Fibroblast of lung (primary cell): Measurements from ENCODE around the gene RAP1GAP. TPM values are rescaled to one million over a fixed set of nuclear protein-coding genes. Genes with fewer than 3 reads are reported as not detected.

Source experiments
- DNase-seq, 2 donors: peaks; one replicate each; pipeline versions ENCODE4 v3.0.0 to v3.0.0-alpha.2; 2010; ENCODE audit warnings: low read depth in 2 of 2
- H2AFZ ChIP-seq: 2 replicates; pipeline ENCODE4 v1.5.1; 2012; ENCODE audit warnings: low read length, control low read depth, inconsistent platforms
- H3K27ac ChIP-seq: 2 replicates; pipeline ENCODE4 v1.5.1; 2011; ENCODE audit warnings: low read length, control low read depth; ENCODE audit not compliant: insufficient read depth
- H3K27me3 ChIP-seq: 2 replicates; pipeline ENCODE4 v1.5.1; 2011; ENCODE audit warnings: mild to moderate bottlenecking, low read length; ENCODE audit not compliant: control insufficient read depth, insufficient read depth
- H3K36me3 ChIP-seq: 2 replicates; pipeline ENCODE4 v1.5.1; 2011; ENCODE audit warnings: low read length; ENCODE audit not compliant: control insufficient read depth, insufficient read depth
- H3K4me1 ChIP-seq: 2 replicates; pipeline ENCODE4 v1.5.1; 2011; ENCODE audit warnings: low read length; ENCODE audit not compliant: control insufficient read depth, insufficient read depth; ENCODE audit errors: extremely low read depth
- H3K4me2 ChIP-seq: 2 replicates; pipeline ENCODE4 v1.5.1; 2011; ENCODE audit warnings: low read length, control low read depth; ENCODE audit not compliant: insufficient read depth; ENCODE audit errors: extremely low read depth
- H3K4me3 ChIP-seq, 4 experiments: fragments of 200-600 bp in 1 of 4; sonication (generic) in 1 of 4; replicated peaks in 1 of 4; 2 replicates each; pipeline ENCODE4 v1.5.1; 2011 to 2016; ENCODE audit warnings: low read length in 4 of 4, low read depth in 3 of 4, mild to moderate bottlenecking in 3 of 4, control low read depth in 2 of 4, inconsistent platforms in 1 of 4, mixed read lengths in 1 of 4; ENCODE audit not compliant: insufficient read depth in 1 of 4; ENCODE audit errors: control extremely low read depth in 1 of 4
- H3K79me2 ChIP-seq: 2 replicates; pipeline ENCODE4 v1.5.1; 2012; ENCODE audit warnings: mild to moderate bottlenecking, low read length, inconsistent platforms; ENCODE audit not compliant: control insufficient read depth, insufficient read depth
- H3K9ac ChIP-seq: 2 replicates; pipeline ENCODE4 v1.5.1; 2011; ENCODE audit warnings: mild to moderate bottlenecking, low read length, control low read depth; ENCODE audit not compliant: insufficient read depth
- H3K9me3 ChIP-seq: 2 replicates; pipeline ENCODE4 v1.5.1; 2012; ENCODE audit warnings: low read depth, low read length; ENCODE audit not compliant: control insufficient read depth, insufficient read depth
- H4K20me1 ChIP-seq: 2 replicates; pipeline ENCODE4 v1.5.1; 2011; ENCODE audit warnings: low read length; ENCODE audit not compliant: control insufficient read depth, insufficient read depth; ENCODE audit errors: extremely low read depth
- CTCF ChIP-seq, 2 donors: IDR thresholded peaks in 1 of 2; conservative IDR thresholded peaks in 1 of 2; 1 replicate in 1 of 2; 2 replicates in 1 of 2; pipeline ENCODE4 v1.5.1; 2011 to 2012; ENCODE audit warnings: low read length in 2 of 2, control low read depth in 1 of 2, inconsistent platforms in 1 of 2, low read depth in 1 of 2, mild to moderate bottlenecking in 1 of 2
- EZH2 ChIP-seq: IDR thresholded peaks from 2 replicates; pipeline ENCODE4 v1.5.1; 2012; ENCODE audit warnings: low read length, control low read depth, mild to moderate bottlenecking; ENCODE audit errors: missing control alignments
- polyA plus RNA-seq, 2 donors: library from polyadenylated mRNA; depleted of rRNA in 1 of 2; stranded (reverse) in 1 of 2; unstranded in 1 of 2; fragments of >200 nt; gene quantifications; 2 replicates each; pipeline ENCODE4 v1.2.1, GENCODE V29; 2011 to 2012; ENCODE audit warnings: missing spikeins in 1 of 2
- total RNA-seq: library from RNA; depleted of rRNA; stranded (reverse); fragments of >200 nt; gene quantifications from 2 replicates; pipeline ENCODE4 v1.2.1, GENCODE V29; 2014

Gene RAP1GAP
- total and polyA plus RNA-seq, 2 donors (not counting 1 experiment from before 2014, with no cell fraction given) = under 0.01 to 0.05 TPM

GRCh38 chr1:21670059-21670881 lies 1.1 kb upstream of the RAP1GAP start:
- peaks cover 45% of the 10 kb centered on the region for H3K27me3 ChIP-seq
- no peaks in the 10 kb centered on the region for H3K9me3 ChIP-seq
- no peak for DNase-seq
- no peak overlapping the region for H3K9ac ChIP-seq
- no peaks in the 10 kb centered on the region for H3K36me3 ChIP-seq
- no peak overlapping the region for H3K4me3 ChIP-seq
- no peaks in the 10 kb centered on the region for H3K4me1 ChIP-seq
- H2AFZ ChIP-seq = no peak overlapping the region
- no peaks in the 10 kb centered on the region for H4K20me1 ChIP-seq
- no peak for TF ChIP-seq CTCF (conservative IDR thresholded peaks at IDR 0.05 in 1 of 2, IDR thresholded peaks at IDR 0.05 in 1 of 2; ENCODE audit: low read depth in 1 of 2, low read length in 2 of 2)
- H3K79me2 ChIP-seq = no peaks in the 10 kb centered on the region
- no peak overlapping the region for H3K27ac ChIP-seq
- H3K4me2 ChIP-seq = no peak overlapping the region

GRCh38 chr1:21668951-21669257 lies 253 bp downstream of the RAP1GAP start:
- Histone ChIP-seq H3K4me2 (no peak overlapping the region), H3K4me3 (peak overlapping the region in 1 of 4 experiments; percentile 30), H3K27ac (no peak overlapping the region), H3K79me2 (no peaks in the 10 kb centered on the region), H3K4me1 (no peaks in the 10 kb centered on the region), H3K27me3 (peaks cover 50% of the 10 kb centered on the region), H4K20me1 (no peaks in the 10 kb centered on the region), H3K9ac (no peak overlapping the region), H2AFZ (no peak overlapping the region), H3K36me3 (no peaks in the 10 kb centered on the region), H3K9me3 (no peaks in the 10 kb centered on the region)
- DNase-seq = no peak
- TF ChIP-seq CTCF (conservative IDR thresholded peaks at IDR 0.05 in 1 of 2, IDR thresholded peaks at IDR 0.05 in 1 of 2; ENCODE audit: low read depth in 1 of 2, low read length in 2 of 2) (no peak), EZH2 (no peak)

- no peaks in the 10 kb centered on the region for H3K9me3 ChIP-seq
- no peak overlapping the region for H3K9ac ChIP-seq
- peaks cover 50% of the 10 kb centered on the region for H3K27me3 ChIP-seq
- no peaks in the 10 kb centered on the region for H3K4me1 ChIP-seq
- DNase-seq = no peak
- H3K79me2 ChIP-seq = no peaks in the 10 kb centered on the region
- H4K20me1 ChIP-seq = no peaks in the 10 kb centered on the region
- no peaks in the 10 kb centered on the region for H3K36me3 ChIP-seq
- TF ChIP-seq EZH2 (peak; percentile 80), CTCF (conservative IDR thresholded peaks at IDR 0.05 in 1 of 2, IDR thresholded peaks at IDR 0.05 in 1 of 2; ENCODE audit: low read depth in 1 of 2, low read length in 2 of 2) (no peak)
- peak overlapping the region in 1 of 4 experiments; percentile 30 for H3K4me3 ChIP-seq
- no peak overlapping the region for H2AFZ ChIP-seq
- no peak overlapping the region for H3K27ac ChIP-seq
- H3K4me2 ChIP-seq = no peak overlapping the region
Measured at GRCh38 chr1:21668232-21668950, 766 bp downstream of the RAP1GAP start.
